Testis (tissue), 3 donors: ENCODE measurements around the gene HNRNPA0. TPM values are rescaled to one million over a fixed set of nuclear protein-coding genes. Genes with fewer than 3 reads are reported as not detected.
A peak's percentile ranks its signal among the peaks of the same experiment; 100 is the strongest.

Experiments
- DNase-seq: peaks from one replicate; pipeline ENCODE4 v3.0.0-alpha.2; 2019
- H3K27ac ChIP-seq, 2 donors: fragments of 200-600 bp; sonication (generic); one replicate each; pipeline ENCODE4 v1.5.1; 2019
- H3K27me3 ChIP-seq: fragments of 200-600 bp; sonication (generic); one replicate; pipeline ENCODE4 v1.5.1; 2019
- H3K36me3 ChIP-seq: fragments of 200-600 bp; sonication (generic); one replicate; pipeline ENCODE4 v1.5.1; 2017; ENCODE audit warnings: low read depth; ENCODE audit errors: missing control alignments
- H3K4me1 ChIP-seq: fragments of 200-600 bp; sonication (generic); one replicate; pipeline ENCODE4 v1.5.1; 2019
- H3K4me3 ChIP-seq, 2 donors: fragments of 200-600 bp; sonication (generic); one replicate each; pipeline ENCODE4 v1.5.1; 2017 to 2019
- H3K9me3 ChIP-seq: fragments of 200-600 bp; sonication (generic); one replicate; pipeline ENCODE4 v1.5.1; 2017
- POLR2A ChIP-seq: fragments of 450-650 bp; IDR thresholded peaks from one replicate; pipeline ENCODE4 v1.6.1; 2017; ENCODE audit warnings: antibody characterized with exemption, mild to moderate bottlenecking, moderate library complexity
- WGBS, 2 donors: methylation state at CpG; one replicate each; pipeline ENCODE4 v1.1.5; 2018; 5-methylcytosine and 5-hydroxymethylcytosine counted together
- intact Hi-C: fragments of 100-400 bp; cut with DNase I; formaldehyde crosslinking; loops from one replicate; pipeline ENCODE4 v1.15.1; 2023; ENCODE audit warnings: low total_unique reads
- polyA plus RNA-seq: library from polyadenylated mRNA; stranded (reverse); fragments of 350-450 nt; fragmentation: Illumina TruSeq; extraction: RNeasy Lipid Tissue Mini Kit (QIAGEN cat#74804); gene quantifications from one replicate; pipeline ENCODE4 v1.2.3, GENCODE V29; 2014; ENCODE audit warnings: low read depth, low replicate concordance; ENCODE audit not compliant: insufficient read depth
- total RNA-seq, 2 donors: library from RNA; depleted of rRNA; stranded (reverse); fragments of >200 nt; gene quantifications; one replicate each; pipeline ENCODE4 v1.2.3, GENCODE V29; 2016
- TF ChIP-seq, protein P1 (sequence below), 3 experiments: fragments of 450-650 bp in 2 of 3; fragments of 200-600 bp in 1 of 3; sonication (generic) in 1 of 3; IDR thresholded peaks; one replicate each; pipeline ENCODE4 v1.5.1; 2016 to 2019; ENCODE audit warnings: antibody characterized with exemption in 3 of 3, mild to moderate bottlenecking in 2 of 3, moderate library complexity in 1 of 3

Gene HNRNPA0
- total and polyA plus RNA-seq, 3 donors from 2014 or later, result 22.7 to 34.0 (median 22.8) TPM

GRCh38 chr5:137734962-137735554 is 19.1 kb downstream of the HNRNPA0 start:
- TF ChIP-seq, protein P1, sequence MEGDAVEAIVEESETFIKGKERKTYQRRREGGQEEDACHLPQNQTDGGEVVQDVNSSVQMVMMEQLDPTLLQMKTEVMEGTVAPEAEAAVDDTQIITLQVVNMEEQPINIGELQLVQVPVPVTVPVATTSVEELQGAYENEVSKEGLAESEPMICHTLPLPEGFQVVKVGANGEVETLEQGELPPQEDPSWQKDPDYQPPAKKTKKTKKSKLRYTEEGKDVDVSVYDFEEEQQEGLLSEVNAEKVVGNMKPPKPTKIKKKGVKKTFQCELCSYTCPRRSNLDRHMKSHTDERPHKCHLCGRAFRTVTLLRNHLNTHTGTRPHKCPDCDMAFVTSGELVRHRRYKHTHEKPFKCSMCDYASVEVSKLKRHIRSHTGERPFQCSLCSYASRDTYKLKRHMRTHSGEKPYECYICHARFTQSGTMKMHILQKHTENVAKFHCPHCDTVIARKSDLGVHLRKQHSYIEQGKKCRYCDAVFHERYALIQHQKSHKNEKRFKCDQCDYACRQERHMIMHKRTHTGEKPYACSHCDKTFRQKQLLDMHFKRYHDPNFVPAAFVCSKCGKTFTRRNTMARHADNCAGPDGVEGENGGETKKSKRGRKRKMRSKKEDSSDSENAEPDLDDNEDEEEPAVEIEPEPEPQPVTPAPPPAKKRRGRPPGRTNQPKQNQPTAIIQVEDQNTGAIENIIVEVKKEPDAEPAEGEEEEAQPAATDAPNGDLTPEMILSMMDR (IDR thresholded peaks at IDR 0.05), result no peak
- H3K27ac ChIP-seq, result no peak overlapping the region
- H3K9me3 ChIP-seq, result no peaks in the 10 kb centered on the region
- no peaks in the 10 kb centered on the region for H3K27me3 ChIP-seq
- intact Hi-C loops, result loop anchor here (10.0 kb wide), 1 partner anchor 100 kb away; no protein-coding TSS in a partner anchor
- peak; percentile 19 for DNase-seq
- H3K4me1 ChIP-seq, result peaks cover 15% of the 10 kb centered on the region
- WGBS, 2 donors, result 16 to 28% methylated on average over 13 to 14 of the region's 14 CpGs
- H3K4me3 ChIP-seq, result peak overlapping the region in 1 of 2 donors; percentile 11
- H3K36me3 ChIP-seq, result no peaks in the 10 kb centered on the region

DNA sequence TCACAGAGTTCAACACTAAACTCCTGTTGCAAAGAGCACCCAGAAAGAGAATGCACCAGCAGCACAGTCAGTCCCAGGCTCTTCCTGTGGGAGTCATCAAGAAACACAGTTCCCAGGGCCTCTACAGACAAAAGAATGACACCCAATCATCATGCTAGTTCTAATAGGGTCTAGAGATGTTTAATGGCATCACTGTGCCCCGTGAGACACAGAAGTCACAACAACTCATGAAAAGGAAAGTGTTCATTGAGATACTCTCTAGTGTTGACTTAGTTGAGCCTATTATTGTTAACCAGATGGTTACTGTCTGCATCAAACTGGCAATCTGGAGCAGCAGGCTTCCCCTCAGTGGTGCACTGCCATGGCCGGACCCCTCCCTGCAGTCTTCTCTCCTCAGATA is 19.8 kb downstream of the HNRNPA0 start:
- Histone ChIP-seq H3K9me3 (no peaks in the 10 kb centered on the region), H3K4me3 (no peak overlapping the region), H3K27me3 (no peaks in the 10 kb centered on the region), H3K27ac (no peak overlapping the region), H3K36me3 (no peaks in the 10 kb centered on the region), H3K4me1 (peaks cover 15% of the 10 kb centered on the region)
- WGBS, 2 donors, result 66 to 83% methylated on average over 2 of the region's 2 CpGs
- TF ChIP-seq, protein P1 (IDR thresholded peaks at IDR 0.05), result no peak
- no peak for TF ChIP-seq POLR2A
- no peak for DNase-seq
- intact Hi-C loops, result loop anchor here (10.0 kb wide), 1 partner anchor 100 kb away; no protein-coding TSS in a partner anchor

GRCh38 chr5:137733922-137734321 is 20.2 kb downstream of the HNRNPA0 start:
- no peak overlapping the region for H3K4me3 ChIP-seq
- no peak for DNase-seq
- no peaks in the 10 kb centered on the region for H3K27me3 ChIP-seq
- no peaks in the 10 kb centered on the region for H3K36me3 ChIP-seq
- TF ChIP-seq, protein P1 (IDR thresholded peaks at IDR 0.05), result no peak
- TF ChIP-seq POLR2A, result no peak
- intact Hi-C loops, result loop anchor here (10.0 kb wide), 1 partner anchor 99 kb away; no protein-coding TSS in a partner anchor
- no peaks in the 10 kb centered on the region for H3K9me3 ChIP-seq
- H3K27ac ChIP-seq, result no peak overlapping the region
- WGBS, 2 donors, result 87 to 100% methylated on average over 2 to 3 of the region's 3 CpGs
- peaks cover 15% of the 10 kb centered on the region for H3K4me1 ChIP-seq

- no peaks in the 10 kb centered on the region for H3K9me3 ChIP-seq
- no peaks in the 10 kb centered on the region for H3K36me3 ChIP-seq
- 88 to 89% methylated on average over 3 of the region's 3 CpGs for WGBS, 2 donors
- no peak overlapping the region for H3K4me3 ChIP-seq
- TF ChIP-seq, protein P1 (IDR thresholded peaks at IDR 0.05), result no peak
- TF ChIP-seq POLR2A, result no peak
- intact Hi-C loops, result loop anchor here (10.0 kb wide), 1 partner anchor 98 kb away; no protein-coding TSS in a partner anchor
- DNase-seq, result no peak
- H3K27ac ChIP-seq, result no peak overlapping the region
- H3K27me3 ChIP-seq, result no peaks in the 10 kb centered on the region
- peaks cover 15% of the 10 kb centered on the region for H3K4me1 ChIP-seq
Observed at GRCh38 chr5:137733006-137733405, 21.2 kb downstream of the HNRNPA0 start.

GRCh38 chr5:137731176-137731575 is 23.0 kb downstream of the HNRNPA0 start:
- no peak overlapping the region for H3K27ac ChIP-seq
- peaks cover 10% of the 10 kb centered on the region for H3K4me1 ChIP-seq
- 81 to 84% methylated on average over 3 of the region's 3 CpGs for WGBS, 2 donors
- no peaks in the 10 kb centered on the region for H3K27me3 ChIP-seq
- H3K4me3 ChIP-seq, result no peak overlapping the region
- H3K9me3 ChIP-seq, result no peaks in the 10 kb centered on the region
- intact Hi-C loops, result loop anchor here (10.0 kb wide), 1 partner anchor 96 kb away; no protein-coding TSS in a partner anchor
- no peak for DNase-seq
- TF ChIP-seq POLR2A, result no peak
- TF ChIP-seq, protein P1 (IDR thresholded peaks at IDR 0.05), result no peak
- H3K36me3 ChIP-seq, result no peaks in the 10 kb centered on the region
